Memory B cell (primary cell): ENCODE data around the gene PELI2.

Experiments used
- ATAC-seq: fragments of 150-1000 bp; cut with Tn5 transposase; 2 replicates; pipeline ENCODE4 v1.10.0; 2021; ENCODE audit warnings: low read depth, mild to moderate bottlenecking, moderate library complexity
- DNase-seq, 2 donors: peaks; one replicate each; pipeline ENCODE4 v3.0.0; 2022; ENCODE audit warnings: low spot score in 2 of 2
- H3K27ac Mint-ChIP-seq: one replicate; pipeline ENCODE4 v1.8.0; 2022; ENCODE audit warnings: mild to moderate bottlenecking, moderate library complexity, mixed read lengths
- H3K27me3 Mint-ChIP-seq: one replicate; pipeline ENCODE4 v1.8.0; 2022; ENCODE audit warnings: mixed read lengths
- H3K36me3 Mint-ChIP-seq: one replicate; pipeline ENCODE4 v1.8.0; 2022; ENCODE audit warnings: mild to moderate bottlenecking, mixed read lengths
- H3K4me1 Mint-ChIP-seq: one replicate; pipeline ENCODE4 v1.8.0; 2022; ENCODE audit warnings: mixed read lengths
- H3K4me3 Mint-ChIP-seq: one replicate; pipeline ENCODE4 v1.8.0; 2022; ENCODE audit warnings: mild to moderate bottlenecking, moderate library complexity, mixed read lengths
- H3K9me3 Mint-ChIP-seq: one replicate; pipeline ENCODE4 v1.8.0; 2022; ENCODE audit warnings: mixed read lengths

PELI2 gene

GRCh38 chr14:56117765-56118610 lies at the start of gene PELI2:
Gene PELI2 (plus strand): TSS chr14:56118411. CDS start chr14:56118661, 250 bp downstream.
- DNase-seq, result peak; percentile 81 to 82
- Mint-ChIP-seq H3K36me3 (no peaks in the 10 kb centered on the region), H3K4me1 (peaks cover 20% of the 10 kb centered on the region), H3K4me3 (peak within 1 kb of the TSS; percentile 96), H3K27ac (peak within 1 kb of the TSS; percentile 95), H3K9me3 (peaks cover 4% of the 10 kb centered on the region), H3K27me3 (peaks cover 6% of the 10 kb centered on the region)
- ATAC-seq, result peak; percentile 81

GRCh38 chr14:56073799-56074198 lies 44.4 kb upstream of the PELI2 start:
- ATAC-seq (no peak), DNase-seq (no peak)
- H3K4me1 Mint-ChIP-seq, result no peaks in the 10 kb centered on the region
- H3K36me3 Mint-ChIP-seq, result no peaks in the 10 kb centered on the region
- H3K27ac Mint-ChIP-seq, result no peak overlapping the region
- H3K9me3 Mint-ChIP-seq, result no peaks in the 10 kb centered on the region
- H3K27me3 Mint-ChIP-seq, result peaks cover 14% of the 10 kb centered on the region
- no peak overlapping the region for H3K4me3 Mint-ChIP-seq

GRCh38 chr14:56075301-56075700 lies 42.9 kb upstream of the PELI2 start:
- Mint-ChIP-seq H3K4me1 (no peaks in the 10 kb centered on the region), H3K4me3 (no peak overlapping the region), H3K27me3 (peaks cover 14% of the 10 kb centered on the region), H3K9me3 (no peaks in the 10 kb centered on the region), H3K36me3 (no peaks in the 10 kb centered on the region), H3K27ac (no peak overlapping the region)
- ATAC-seq (no peak), DNase-seq (no peak)

- no peak overlapping the region for H3K4me3 Mint-ChIP-seq
- ATAC-seq, result no peak
- H3K4me1 Mint-ChIP-seq, result no peaks in the 10 kb centered on the region
- no peak overlapping the region for H3K27ac Mint-ChIP-seq
- DNase-seq, result no peak
- no peaks in the 10 kb centered on the region for H3K9me3 Mint-ChIP-seq
- H3K27me3 Mint-ChIP-seq, result peaks cover 18% of the 10 kb centered on the region
- H3K36me3 Mint-ChIP-seq, result no peaks in the 10 kb centered on the region
Observed at GRCh38 chr14:56081139-56081538, 37.1 kb upstream of the PELI2 start.

DNA sequence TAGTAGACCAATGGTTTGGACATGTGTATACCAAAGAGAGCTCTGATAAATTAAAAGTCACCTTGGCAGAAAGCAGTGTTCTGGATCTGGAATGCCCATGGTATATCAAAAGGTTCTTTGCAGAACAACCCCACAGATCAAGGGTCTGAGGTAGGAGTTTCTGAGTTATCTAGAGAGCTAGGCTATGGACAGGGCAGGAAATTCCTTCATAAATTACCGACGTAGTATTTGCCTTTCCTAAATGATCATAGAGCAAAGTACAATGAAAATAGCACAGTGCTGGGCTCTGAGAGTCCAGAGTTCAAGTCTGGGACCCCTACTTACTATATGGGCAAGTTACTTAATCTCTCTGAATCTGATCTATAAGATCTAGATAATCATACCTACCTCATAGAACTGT lies 35.3 kb upstream of the PELI2 start:
- no peaks in the 10 kb centered on the region for H3K9me3 Mint-ChIP-seq
- no peak for ATAC-seq

DNA sequence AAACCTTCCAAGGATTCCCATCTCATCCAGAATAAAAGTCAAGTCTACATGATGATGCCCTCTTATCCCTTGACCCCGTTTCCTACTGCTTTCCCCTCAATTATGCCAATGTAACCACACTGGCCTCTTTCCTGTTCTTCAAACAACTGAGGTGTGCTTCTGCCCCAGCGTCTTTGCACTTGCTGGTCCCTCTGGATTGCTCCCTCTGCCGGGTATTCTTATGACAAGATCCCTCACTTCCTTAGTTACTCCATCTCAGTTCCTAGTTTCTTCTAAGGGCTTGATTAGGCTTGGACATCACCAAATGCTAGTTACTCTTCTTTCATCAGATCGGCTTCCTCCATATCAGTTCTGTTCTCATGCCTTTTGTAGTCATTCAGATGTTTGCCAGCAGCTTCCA lies 32.7 kb upstream of the PELI2 start:
- no peak for ATAC-seq
- Mint-ChIP-seq H3K27ac (no peak overlapping the region), H3K9me3 (no peaks in the 10 kb centered on the region)

More for the DNA sequence above, 35.3 kb upstream of the PELI2 start:
- Mint-ChIP-seq H3K36me3 (no peaks in the 10 kb centered on the region), H3K4me1 (no peaks in the 10 kb centered on the region), H3K27ac (no peak overlapping the region), H3K27me3 (peaks cover 18% of the 10 kb centered on the region), H3K4me3 (no peak overlapping the region)
- no peak for DNase-seq

DNA sequence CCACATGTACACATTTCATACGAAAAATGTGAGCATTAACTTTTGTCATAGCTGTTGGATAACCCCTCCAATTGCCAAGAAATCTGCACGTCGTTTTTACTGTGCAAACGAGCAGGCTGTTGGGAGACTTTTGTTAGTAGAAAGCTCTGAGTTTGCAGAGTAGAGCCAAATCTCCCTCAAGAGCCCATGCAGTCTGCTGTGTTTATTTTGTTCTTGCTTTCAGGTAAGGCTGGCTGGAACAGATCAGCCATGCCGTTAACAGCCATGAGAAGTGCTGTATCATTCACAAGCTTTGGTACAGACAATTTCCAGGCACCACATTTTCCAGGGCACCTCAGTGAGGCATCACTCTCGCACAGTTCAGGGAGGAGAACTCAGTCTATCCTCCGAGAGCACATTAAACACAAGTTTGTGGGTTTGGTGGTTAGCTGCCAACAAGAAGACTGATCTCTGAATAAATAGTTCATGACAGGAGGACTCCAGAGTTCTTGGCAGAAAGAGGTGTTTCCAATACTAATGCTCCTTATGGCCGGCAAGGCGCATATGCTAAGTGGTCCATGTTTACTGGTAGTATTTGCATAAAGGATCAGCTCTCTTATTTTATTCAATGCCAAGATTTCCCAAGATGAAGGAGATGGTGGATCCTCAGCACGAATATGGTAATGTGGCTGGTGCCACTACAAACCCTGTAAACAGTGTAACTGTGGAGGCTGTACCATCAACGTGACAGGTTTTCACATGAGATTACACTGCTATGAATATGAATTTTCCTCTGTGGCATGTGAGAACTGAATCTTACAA lies 30.3 kb upstream of the PELI2 start:
- ATAC-seq, result no peak
- Mint-ChIP-seq H3K9me3 (no peaks in the 10 kb centered on the region), H3K36me3 (no peaks in the 10 kb centered on the region), H3K4me1 (no peaks in the 10 kb centered on the region), H3K27ac (no peak overlapping the region), H3K27me3 (peaks cover 13% of the 10 kb centered on the region), H3K4me3 (no peak overlapping the region)
- no peak for DNase-seq

More for the DNA sequence above, 32.7 kb upstream of the PELI2 start:
- no peak for DNase-seq
- Mint-ChIP-seq H3K4me3 (no peak overlapping the region), H3K27me3 (peaks cover 15% of the 10 kb centered on the region), H3K36me3 (no peaks in the 10 kb centered on the region), H3K4me1 (no peaks in the 10 kb centered on the region)

DNA sequence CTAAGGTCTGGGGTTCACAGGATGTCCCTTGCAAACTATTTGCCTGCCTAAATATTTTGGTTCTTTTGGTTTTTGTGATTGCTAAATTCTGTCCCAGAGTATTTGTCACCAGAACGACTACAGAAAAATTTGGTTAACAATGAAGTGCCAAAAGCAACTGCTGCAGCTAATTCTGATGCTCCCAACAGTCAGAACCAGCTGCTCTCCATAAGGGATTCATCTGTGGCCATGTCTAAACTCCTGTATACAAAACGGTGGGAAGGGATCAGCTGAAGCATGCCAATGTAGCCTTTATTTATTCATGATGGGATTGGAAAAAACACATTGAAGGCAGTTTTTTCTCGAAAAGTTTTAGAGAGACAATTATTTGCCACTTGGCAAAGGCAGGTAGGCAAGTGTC lies 29.3 kb upstream of the PELI2 start:
- H3K4me1 Mint-ChIP-seq, result no peaks in the 10 kb centered on the region
- no peak for ATAC-seq
- no peak for DNase-seq
- H3K9me3 Mint-ChIP-seq, result no peaks in the 10 kb centered on the region
- no peak overlapping the region for H3K4me3 Mint-ChIP-seq
- peaks cover 14% of the 10 kb centered on the region for H3K27me3 Mint-ChIP-seq
- no peak overlapping the region for H3K27ac Mint-ChIP-seq
- no peaks in the 10 kb centered on the region for H3K36me3 Mint-ChIP-seq

DNA sequence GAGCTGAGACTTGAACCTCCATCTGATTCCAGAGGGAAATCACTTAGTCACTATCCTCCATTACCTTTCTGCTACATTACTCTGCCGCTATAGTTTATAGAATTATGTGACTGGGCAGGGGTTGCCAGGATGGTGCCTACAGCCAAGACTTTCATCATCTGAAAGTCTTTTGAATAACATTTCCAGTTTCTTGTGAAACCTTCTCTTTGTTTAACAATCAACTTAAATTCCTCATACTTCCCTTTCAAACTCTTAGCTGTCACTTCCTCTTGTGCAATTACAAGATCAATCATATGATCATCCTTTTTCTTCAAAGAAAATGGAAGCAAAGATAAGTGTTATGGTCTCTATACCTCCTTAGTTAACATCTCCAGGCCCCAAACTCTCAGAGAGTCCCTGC lies 25.4 kb upstream of the PELI2 start:
- Mint-ChIP-seq H3K4me1 (no peaks in the 10 kb centered on the region), H3K27ac (no peak overlapping the region)
- no peak for DNase-seq

DNA sequence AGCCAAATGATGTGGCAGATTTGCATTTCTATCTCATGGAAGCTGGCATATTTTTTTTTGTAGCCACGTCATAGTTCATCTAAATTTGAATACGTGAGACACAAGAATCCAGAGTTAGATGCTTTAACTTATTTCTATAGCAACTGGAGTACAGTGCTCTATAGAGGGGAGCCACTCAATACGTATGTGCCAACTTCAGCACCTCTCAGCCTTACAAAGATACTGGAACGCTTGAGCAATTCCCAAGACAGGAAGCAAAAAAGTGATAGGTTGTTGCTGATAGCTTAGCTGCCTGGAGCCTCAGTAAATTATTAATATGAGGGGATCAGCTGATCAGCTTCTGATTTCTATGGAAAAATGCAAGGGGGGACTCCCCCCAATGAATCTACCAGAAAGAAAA lies 24.1 kb upstream of the PELI2 start:
- Mint-ChIP-seq H3K9me3 (peaks cover 2% of the 10 kb centered on the region), H3K4me1 (no peaks in the 10 kb centered on the region), H3K36me3 (peaks cover 4% of the 10 kb centered on the region), H3K4me3 (no peak overlapping the region), H3K27ac (no peak overlapping the region), H3K27me3 (peaks cover 14% of the 10 kb centered on the region)
- ATAC-seq (no peak), DNase-seq (no peak)

More for the DNA sequence above, 25.4 kb upstream of the PELI2 start:
- peaks cover 4% of the 10 kb centered on the region for H3K36me3 Mint-ChIP-seq
- H3K27me3 Mint-ChIP-seq, result peaks cover 16% of the 10 kb centered on the region
- H3K4me3 Mint-ChIP-seq, result no peak overlapping the region
- ATAC-seq, result no peak
- peaks cover 2% of the 10 kb centered on the region for H3K9me3 Mint-ChIP-seq

- ATAC-seq, result no peak
- Mint-ChIP-seq H3K9me3 (peaks cover 2% of the 10 kb centered on the region), H3K4me3 (no peak overlapping the region), H3K27me3 (peaks cover 15% of the 10 kb centered on the region), H3K36me3 (peaks cover 5% of the 10 kb centered on the region), H3K27ac (no peak overlapping the region), H3K4me1 (no peaks in the 10 kb centered on the region)
- no peak for DNase-seq
Observed at GRCh38 chr14:56098021-56098420, 20.2 kb upstream of the PELI2 start.

GRCh38 chr14:56099081-56099797 lies 19.0 kb upstream of the PELI2 start:
- DNase-seq, result no peak
- Mint-ChIP-seq H3K4me3 (no peak overlapping the region), H3K27me3 (peaks cover 14% of the 10 kb centered on the region), H3K36me3 (peaks cover 5% of the 10 kb centered on the region), H3K9me3 (peaks cover 2% of the 10 kb centered on the region), H3K4me1 (no peaks in the 10 kb centered on the region), H3K27ac (no peak overlapping the region)
- ATAC-seq, result no peak

DNA sequence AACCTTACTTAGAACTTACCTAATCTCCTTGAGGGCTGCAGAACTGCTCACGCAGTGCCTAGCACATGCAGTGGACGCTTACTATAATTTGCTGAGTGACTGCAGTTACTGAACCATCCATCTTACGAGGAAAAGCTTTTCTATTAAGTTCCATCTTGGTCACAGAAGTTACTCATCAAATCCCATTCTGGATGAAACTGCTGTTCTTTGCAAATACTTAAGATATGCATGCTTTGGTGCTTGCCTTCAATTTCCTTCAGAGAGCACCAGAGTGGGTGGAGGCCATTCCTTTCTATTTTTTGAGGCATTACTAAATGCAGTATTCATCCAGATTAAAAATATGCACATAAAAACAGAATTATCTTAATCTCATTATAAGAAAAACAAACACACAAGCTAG lies 17.7 kb upstream of the PELI2 start:
- Mint-ChIP-seq H3K9me3 (peaks cover under 1% of the 10 kb centered on the region), H3K4me3 (no peak overlapping the region), H3K36me3 (peaks cover 2% of the 10 kb centered on the region), H3K27ac (no peak overlapping the region), H3K4me1 (no peaks in the 10 kb centered on the region), H3K27me3 (peaks cover 6% of the 10 kb centered on the region)
- ATAC-seq (no peak), DNase-seq (no peak)

- Mint-ChIP-seq H3K4me1 (no peaks in the 10 kb centered on the region), H3K4me3 (no peak overlapping the region), H3K27ac (no peak overlapping the region), H3K27me3 (peaks cover 2% of the 10 kb centered on the region), H3K36me3 (peaks cover 2% of the 10 kb centered on the region), H3K9me3 (no peaks in the 10 kb centered on the region)
- ATAC-seq, result no peak
- DNase-seq, result no peak
Observed at GRCh38 chr14:56102941-56103340, 15.3 kb upstream of the PELI2 start.
